Motor neuron (in vitro differentiated cells): ENCODE measurements around the gene ELFN2. TPM values are rescaled to one million over a fixed set of nuclear protein-coding genes. Genes with fewer than 3 reads are reported as not detected.

Experiments
- ATAC-seq, 8 experiments: fragments of 200-7000 bp; cut with Tn5 transposase; replicated peaks in 6 of 8; 2 replicates each; pipeline ENCODE4 v1.8.0; 2021; ENCODE audit warnings: mild to moderate bottlenecking in 8 of 8, moderate library complexity in 8 of 8
- H3K27ac ChIP-seq, 2 donors: fragments of 250-450 bp; sonication (Bioruptor Pico); 2 replicates each; pipeline ENCODE4 v1.9.0; 2021; ENCODE audit warnings: antibody characterized with exemption in 2 of 2, mild to moderate bottlenecking in 2 of 2, moderate library complexity in 1 of 2
- H3K4me1 ChIP-seq, 2 donors: fragments of 250-450 bp; sonication (Bioruptor Pico); replicated peaks in 1 of 2; 2 replicates each; pipeline ENCODE4 v1.6.1; 2021; ENCODE audit warnings: antibody characterized with exemption in 2 of 2, mild to moderate bottlenecking in 2 of 2, moderate library complexity in 1 of 2
- H3K4me3 ChIP-seq, 5 donors: fragments of 250-450 bp; sonication (Bioruptor Pico); 2 replicates each; pipeline ENCODE4 v1.9.0; 2021; ENCODE audit warnings: antibody characterized with exemption in 5 of 5, mild to moderate bottlenecking in 5 of 5, moderate library complexity in 4 of 5
- WGBS, 10 experiments: fragments of 450-650 bp; shearing (Covaris generic); methylation state at CpG; one replicate each; pipeline ENCODE4 v1.0.0; 2022; 5-methylcytosine and 5-hydroxymethylcytosine counted together
- in situ Hi-C, 9 experiments: fragments of 400-800 bp; cut with MboI; loops; one replicate each; pipeline ENCODE4 v1.15.0; 2021; ENCODE audit warnings: low sequenced_read_pairs in 9 of 9, low pct_unique_long_range_greater_than_20kb in 2 of 9; ENCODE audit not compliant: unreplicated experiment in 9 of 9
- total RNA-seq, 8 experiments: library from RNA; unstranded; fragments of 300-600 nt; gene quantifications; 2 replicates each; pipeline versions ENCODE4 v1.2.3 to v1.2.4, GENCODE V29; 2022

ELFN2 gene
- total RNA-seq, 8 experiments from 2014 or later = 0.27 to 7.1 (median 2.7) TPM

- Histone ChIP-seq H3K27ac (peak overlapping the region in 1 of 2 donors; percentile 4), H3K4me1 (peaks cover 52 to 63% of the 10 kb centered on the region in 2 donors), H3K4me3 (peak overlapping the region; percentile 24 to 38 (median 25))
- in situ Hi-C loops = no loop called here
- WGBS, 10 experiments = 0 to 40% (median 4%) methylated on average over 1 to 11 of the region's 70 CpGs; no CpG with 5 or more reads in 3 of the 10 experiments
- peak; percentile 9 to 55 (median 38) for ATAC-seq
Measured at GRCh38 chr22:37419969-37420685, 7.2 kb downstream of the ELFN2 start.

- in situ Hi-C loops = no loop called here
- Histone ChIP-seq H3K4me1 (peaks cover 50 to 63% of the 10 kb centered on the region in 2 donors), H3K27ac (peak overlapping the region in 1 of 2 donors; percentile 4), H3K4me3 (peak overlapping the region; percentile 24 to 38 (median 25))
- WGBS, 10 experiments = 7 to 60% (median 20%) methylated on average over 3 to 5 of the region's 43 CpGs; no CpG with 5 or more reads in 7 of the 10 experiments
- ATAC-seq = peak in 7 of 8 experiments; percentile 0 to 70 (median 2)
Measured at GRCh38 chr22:37419370-37419968, 7.8 kb downstream of the ELFN2 start.

DNA sequence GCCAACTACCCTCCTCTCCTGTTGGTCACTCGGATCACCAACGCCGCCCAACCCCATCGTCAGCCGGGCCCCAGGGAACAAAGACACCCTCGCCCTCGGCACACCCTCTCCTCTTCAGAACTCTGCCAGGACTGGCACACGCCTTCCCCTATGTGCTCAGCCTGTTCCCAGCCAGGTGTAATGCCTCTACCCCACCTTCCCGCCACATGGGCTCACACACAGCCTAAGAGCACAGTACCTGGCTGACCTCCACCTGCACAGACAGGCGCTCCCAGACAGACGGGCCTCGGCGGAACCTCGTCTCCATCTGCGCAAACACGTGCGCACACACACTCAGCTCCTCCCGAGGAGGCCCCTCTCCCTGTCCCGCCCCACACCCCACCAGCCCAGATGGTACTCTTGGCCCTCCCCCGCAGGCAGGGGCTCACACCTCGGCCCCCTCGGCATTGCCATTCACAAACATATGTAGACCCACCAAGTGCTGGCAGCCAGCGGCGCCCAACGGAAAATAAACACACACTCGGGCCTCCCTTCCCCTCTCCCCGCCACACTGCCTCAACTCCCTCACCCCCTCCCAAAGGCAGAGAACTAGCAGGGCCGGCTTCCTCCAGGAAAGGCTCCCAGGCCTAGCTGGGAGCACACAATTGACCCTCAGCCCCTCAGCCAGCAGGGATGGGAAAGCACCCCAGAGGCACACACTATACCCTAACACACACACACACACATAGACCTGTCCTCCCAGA lies 8.5 kb downstream of the ELFN2 start:
- no peak overlapping the region for H3K27ac ChIP-seq
- 30 to 50% methylated on average over 1 to 2 of the region's 28 CpGs; no CpG with 5 or more reads in 8 of the 10 experiments for WGBS, 10 experiments
- in situ Hi-C loops = no loop called here
- peaks cover 50 to 57% of the 10 kb centered on the region in 2 donors for H3K4me1 ChIP-seq
- no peak for ATAC-seq
- H3K4me3 ChIP-seq = peak overlapping the region in 2 of 5 donors; percentile 33 to 38

DNA sequence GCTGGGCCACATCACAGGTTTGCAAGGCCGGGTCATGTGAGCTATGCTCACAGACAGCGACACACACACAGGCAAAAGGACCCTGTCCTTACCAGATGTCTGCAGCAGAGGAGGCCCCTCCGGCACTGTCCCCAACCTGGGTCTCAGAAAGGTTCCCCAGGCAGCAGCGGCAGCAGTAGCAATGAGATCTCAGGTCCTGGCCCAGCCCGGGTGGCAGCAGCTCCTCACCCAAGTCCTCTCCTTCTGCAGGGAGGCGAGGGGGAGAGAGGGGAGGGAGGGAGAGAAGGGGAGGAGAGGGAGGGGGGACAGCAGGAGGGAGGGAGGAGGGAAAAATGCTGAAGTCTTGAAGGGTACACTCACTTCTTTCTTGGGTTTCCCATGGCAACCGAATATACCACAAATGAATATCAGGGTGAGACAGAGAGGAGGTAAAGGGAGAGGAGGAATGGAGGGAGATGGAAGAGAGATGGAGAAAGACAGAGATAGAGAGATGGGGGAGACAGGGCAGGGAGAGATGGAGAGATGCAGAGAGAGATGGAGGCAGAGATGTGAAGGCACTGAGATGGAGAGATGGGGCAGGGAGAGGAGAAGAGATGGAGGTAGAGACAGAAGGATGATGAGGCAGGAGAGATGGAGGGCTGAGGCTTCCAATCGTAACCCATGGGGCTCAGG lies 9.5 kb downstream of the ELFN2 start:
- peaks cover 50 to 57% of the 10 kb centered on the region in 2 donors for H3K4me1 ChIP-seq
- peak overlapping the region in 1 of 2 donors; percentile 91 for H3K27ac ChIP-seq
- WGBS, 10 experiments = 36 to 100% (median 60%) methylated on average over 1 to 2 of the region's 8 CpGs; no CpG with 5 or more reads in 4 of the 10 experiments
- peak overlapping the region in 3 of 5 donors; percentile 9 to 30 (median 24) for H3K4me3 ChIP-seq
- ATAC-seq = peak in 5 of 8 experiments; percentile 29 to 59 (median 52)
- in situ Hi-C loops = no loop called here

DNA sequence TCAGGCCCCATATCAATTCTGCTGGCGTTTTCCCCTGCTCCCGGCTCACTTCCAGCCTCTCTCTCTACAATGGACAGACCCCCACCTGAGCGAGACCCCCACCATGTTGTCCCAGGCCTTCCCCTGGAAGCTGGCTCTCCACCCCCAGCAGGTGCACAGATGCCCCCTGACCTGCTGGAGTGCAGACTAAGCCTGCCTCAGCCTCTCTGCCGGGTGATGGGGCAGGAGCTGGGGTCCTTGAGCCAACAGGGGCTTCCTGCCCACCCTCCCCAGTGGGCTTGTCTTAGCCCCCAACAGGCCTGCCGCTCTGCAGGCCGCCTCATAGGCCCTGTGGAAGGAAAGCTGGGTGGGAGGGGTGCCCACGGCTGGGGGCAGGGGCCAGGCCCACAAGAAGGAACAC lies 10.0 kb downstream of the ELFN2 start:
- H3K4me1 ChIP-seq = peaks cover 50 to 57% of the 10 kb centered on the region in 2 donors
- peak overlapping the region; percentile 39 to 91 for H3K27ac ChIP-seq
- WGBS, 10 experiments = 0 to 20% methylated on average over 1 of the region's 7 CpGs; no CpG with 5 or more reads in 8 of the 10 experiments
- in situ Hi-C loops = no loop called here
- ATAC-seq = no peak
- peak overlapping the region in 3 of 5 donors; percentile 9 to 30 (median 24) for H3K4me3 ChIP-seq

- peak overlapping the region; percentile 39 to 91 for H3K27ac ChIP-seq
- peaks cover 50 to 57% of the 10 kb centered on the region in 2 donors for H3K4me1 ChIP-seq
- peak overlapping the region in 2 of 5 donors; percentile 24 to 30 for H3K4me3 ChIP-seq
- in situ Hi-C loops = no loop called here
- WGBS, 10 experiments = 17 to 80% (median 53%) methylated on average over 1 to 6 of the region's 14 CpGs; no CpG with 5 or more reads in 7 of the 10 experiments
- ATAC-seq = peak in 5 of 8 experiments; percentile 79 to 83 (median 81)
Measured at GRCh38 chr22:37416827-37417226, 10.5 kb downstream of the ELFN2 start.

- in situ Hi-C loops = no loop called here
- H3K4me3 ChIP-seq = peak overlapping the region in 2 of 5 donors; percentile 19 to 30
- peak overlapping the region in 1 of 2 donors; percentile 91 for H3K27ac ChIP-seq
- peak in 4 of 8 experiments; percentile 11 to 19 (median 16) for ATAC-seq
- WGBS, 10 experiments = 60 to 90% (median 69%) methylated on average over 1 to 2 of the region's 6 CpGs; no CpG with 5 or more reads in 7 of the 10 experiments
- peaks cover 50 to 53% of the 10 kb centered on the region in 2 donors for H3K4me1 ChIP-seq
Measured at GRCh38 chr22:37416389-37416788, 10.9 kb downstream of the ELFN2 start.

DNA sequence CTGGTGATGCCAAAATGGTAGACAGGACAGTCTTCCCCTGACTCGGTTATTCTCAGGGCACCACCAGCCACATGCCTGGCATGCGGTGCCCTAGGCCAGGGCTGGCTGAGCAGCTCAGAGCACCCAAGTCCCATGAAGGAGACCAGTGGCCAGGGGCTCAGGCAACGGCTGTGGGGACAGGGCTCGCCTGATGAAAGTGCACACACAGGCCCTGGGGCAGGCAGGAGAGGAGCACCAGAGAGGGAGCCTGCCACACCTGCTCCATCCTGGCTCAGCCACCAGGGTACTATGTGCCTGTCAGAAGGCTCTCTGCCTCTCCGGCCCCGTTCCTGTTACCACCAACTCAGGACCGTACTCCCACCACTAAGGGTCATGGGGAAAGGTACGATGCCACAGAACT lies 12.1 kb downstream of the ELFN2 start:
- 50 to 100% (median 88%) methylated on average over 1 to 4 of the region's 8 CpGs; no CpG with 5 or more reads in 4 of the 10 experiments for WGBS, 10 experiments
- H3K27ac ChIP-seq = no peak overlapping the region
- peaks cover 43 to 47% of the 10 kb centered on the region in 2 donors for H3K4me1 ChIP-seq
- ATAC-seq = no peak
- H3K4me3 ChIP-seq = no peak overlapping the region
- in situ Hi-C loops = no loop called here

GRCh38 chr22:37414288-37414687 lies 13.0 kb downstream of the ELFN2 start:
- in situ Hi-C loops = no loop called here
- no peak overlapping the region for H3K4me3 ChIP-seq
- peaks cover 42 to 45% of the 10 kb centered on the region in 2 donors for H3K4me1 ChIP-seq
- H3K27ac ChIP-seq = no peak overlapping the region
- no peak for ATAC-seq
- WGBS, 10 experiments = 10 to 100% (median 83%) methylated on average over 1 to 2 of the region's 2 CpGs; no CpG with 5 or more reads in 3 of the 10 experiments

- Histone ChIP-seq H3K4me3 (no peak overlapping the region), H3K4me1 (peaks cover 34 to 38% of the 10 kb centered on the region in 2 donors), H3K27ac (no peak overlapping the region)
- ATAC-seq = no peak
- in situ Hi-C loops = no loop called here
- WGBS, 10 experiments = 20 to 100% (median 83%) methylated on average over 1 to 4 of the region's 4 CpGs; no CpG with 5 or more reads in 4 of the 10 experiments
Measured at GRCh38 chr22:37413546-37413945, 13.7 kb downstream of the ELFN2 start.

DNA sequence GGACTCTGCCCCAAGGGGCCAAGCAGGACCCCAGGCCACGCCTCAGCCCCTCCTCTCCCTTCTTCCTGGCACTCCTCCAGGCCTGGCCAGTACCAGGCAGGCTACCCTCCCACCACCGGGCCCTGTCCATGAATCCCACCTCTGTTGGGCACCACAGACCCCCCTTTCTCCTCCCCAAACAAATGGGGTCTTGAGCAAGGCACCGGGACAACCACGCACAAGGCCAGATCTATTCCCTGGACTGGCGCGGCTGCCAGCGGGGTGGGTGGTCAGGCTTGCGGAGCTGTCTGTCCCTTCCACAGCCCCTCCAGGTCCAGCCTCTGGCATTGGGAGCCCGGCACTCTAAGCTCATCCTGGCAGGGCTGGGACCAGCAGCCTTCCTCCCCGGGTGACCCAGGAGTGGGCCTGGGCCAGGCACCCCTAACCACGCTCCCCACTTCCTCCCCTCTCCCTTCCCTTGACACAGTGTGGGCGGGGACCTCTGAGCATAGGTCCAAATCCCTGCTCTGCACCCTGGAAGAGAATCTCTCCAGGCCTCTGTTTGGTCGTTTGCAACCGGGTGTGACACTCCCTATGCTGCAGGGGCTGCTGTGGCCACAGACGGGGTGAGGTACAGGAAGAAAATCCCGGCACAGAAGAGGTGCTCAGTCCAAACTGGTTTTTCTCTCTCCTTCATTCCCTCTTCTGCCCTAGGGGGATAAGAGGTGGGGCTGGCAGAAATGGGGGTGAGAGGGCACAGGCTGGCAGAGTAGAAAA lies 14.6 kb downstream of the ELFN2 start:
- peak in 2 of 8 experiments; percentile 53 to 54 for ATAC-seq
- peaks cover 26 to 29% of the 10 kb centered on the region in 2 donors for H3K4me1 ChIP-seq
- in situ Hi-C loops = no loop called here
- H3K4me3 ChIP-seq = no peak overlapping the region
- H3K27ac ChIP-seq = no peak overlapping the region
- WGBS, 10 experiments = 73 to 100% (median 85%) methylated on average over 1 to 4 of the region's 16 CpGs; no CpG with 5 or more reads in 6 of the 10 experiments
